Memory B cell (primary cell): ENCODE measurements around the gene TXK.
"Not testable (repeated sequence)": the region's sequence is repeated elsewhere in the genome, so short reads cannot be mapped to it uniquely, and the experiment has no call there.

Source experiments
- ATAC-seq: fragments of 150-1000 bp; cut with Tn5 transposase; 2 replicates; pipeline ENCODE4 v1.10.0; 2021; ENCODE audit warnings: low read depth, mild to moderate bottlenecking, moderate library complexity
- DNase-seq, 2 donors: peaks; one replicate each; pipeline ENCODE4 v3.0.0; 2022; ENCODE audit warnings: low spot score in 2 of 2
- H3K27ac Mint-ChIP-seq: one replicate; pipeline ENCODE4 v1.8.0; 2022; ENCODE audit warnings: mild to moderate bottlenecking, moderate library complexity, mixed read lengths
- H3K27me3 Mint-ChIP-seq: one replicate; pipeline ENCODE4 v1.8.0; 2022; ENCODE audit warnings: mixed read lengths
- H3K36me3 Mint-ChIP-seq: one replicate; pipeline ENCODE4 v1.8.0; 2022; ENCODE audit warnings: mild to moderate bottlenecking, mixed read lengths
- H3K4me1 Mint-ChIP-seq: one replicate; pipeline ENCODE4 v1.8.0; 2022; ENCODE audit warnings: mixed read lengths
- H3K4me3 Mint-ChIP-seq: one replicate; pipeline ENCODE4 v1.8.0; 2022; ENCODE audit warnings: mild to moderate bottlenecking, moderate library complexity, mixed read lengths
- H3K9me3 Mint-ChIP-seq: one replicate; pipeline ENCODE4 v1.8.0; 2022; ENCODE audit warnings: mixed read lengths

Gene TXK

GRCh38 chr4:48134081-48134480 is at the start of gene TXK:
Gene TXK, minus strand, starts transcription at chr4:48134250. Its CDS starts 80 bp downstream, at chr4:48134170.
- Mint-ChIP-seq H3K4me1 (peaks cover 12% of the 10 kb centered on the region), H3K4me3 (no peak within 1 kb of the TSS), H3K27ac (no peak within 1 kb of the TSS), H3K9me3 (no peaks in the 10 kb centered on the region), H3K36me3 (peaks cover 12% of the 10 kb centered on the region), H3K27me3 (no peaks in the 10 kb centered on the region)
- DNase-seq, result no peak
- ATAC-seq, result no peak

- ATAC-seq (no peak), DNase-seq (no peak)
- Mint-ChIP-seq H3K36me3 (peaks cover 15% of the 10 kb centered on the region), H3K4me1 (peaks cover 9% of the 10 kb centered on the region), H3K9me3 (peaks cover 8% of the 10 kb centered on the region), H3K27ac (no peak overlapping the region), H3K27me3 (no peaks in the 10 kb centered on the region), H3K4me3 (no peak overlapping the region)
Observed at GRCh38 chr4:48180234-48180633, 46.2 kb upstream of the TXK start.

- DNase-seq, result no peak
- H3K27me3 Mint-ChIP-seq, result no peaks in the 10 kb centered on the region
- peaks cover 17% of the 10 kb centered on the region for H3K36me3 Mint-ChIP-seq
- H3K9me3 Mint-ChIP-seq, result peaks cover 8% of the 10 kb centered on the region
- no peak overlapping the region for H3K27ac Mint-ChIP-seq
- H3K4me1 Mint-ChIP-seq, result peaks cover 6% of the 10 kb centered on the region
- no peak overlapping the region for H3K4me3 Mint-ChIP-seq
- no peak for ATAC-seq
Observed at GRCh38 chr4:48178931-48179330, 44.9 kb upstream of the TXK start.

- H3K36me3 Mint-ChIP-seq, result peaks cover 20% of the 10 kb centered on the region
- DNase-seq, result no peak
- no peak for ATAC-seq
- no peaks in the 10 kb centered on the region for H3K27me3 Mint-ChIP-seq
- H3K4me1 Mint-ChIP-seq, result peaks cover 6% of the 10 kb centered on the region
- H3K27ac Mint-ChIP-seq, result no peak overlapping the region
- H3K4me3 Mint-ChIP-seq, result no peak overlapping the region
- H3K9me3 Mint-ChIP-seq, result peaks cover 8% of the 10 kb centered on the region
Observed at GRCh38 chr4:48175806-48176205, 41.8 kb upstream of the TXK start.

GRCh38 chr4:48175328-48175727 is 41.3 kb upstream of the TXK start:
- ATAC-seq (no peak), DNase-seq (no peak)
- H3K36me3 Mint-ChIP-seq, result peaks cover 17% of the 10 kb centered on the region
- no peak overlapping the region for H3K27ac Mint-ChIP-seq
- peaks cover 8% of the 10 kb centered on the region for H3K9me3 Mint-ChIP-seq
- no peaks in the 10 kb centered on the region for H3K27me3 Mint-ChIP-seq
- peaks cover 6% of the 10 kb centered on the region for H3K4me1 Mint-ChIP-seq
- no peak overlapping the region for H3K4me3 Mint-ChIP-seq

- H3K4me3 Mint-ChIP-seq, result no peak overlapping the region
- H3K4me1 Mint-ChIP-seq, result peaks cover 6% of the 10 kb centered on the region
- DNase-seq (no peak), ATAC-seq (no peak)
- peaks cover 5% of the 10 kb centered on the region for H3K9me3 Mint-ChIP-seq
- H3K27me3 Mint-ChIP-seq, result no peaks in the 10 kb centered on the region
- no peak overlapping the region for H3K27ac Mint-ChIP-seq
- H3K36me3 Mint-ChIP-seq, result peaks cover 16% of the 10 kb centered on the region
Observed at GRCh38 chr4:48173056-48173991, 39.3 kb upstream of the TXK start.

- no peaks in the 10 kb centered on the region for H3K9me3 Mint-ChIP-seq
- H3K27ac Mint-ChIP-seq, result no peak overlapping the region
- H3K4me1 Mint-ChIP-seq, result peaks cover 6% of the 10 kb centered on the region
- DNase-seq, result no peak
- H3K36me3 Mint-ChIP-seq, result peaks cover 17% of the 10 kb centered on the region
- ATAC-seq, result no peak
- H3K27me3 Mint-ChIP-seq, result no peaks in the 10 kb centered on the region
- no peak overlapping the region for H3K4me3 Mint-ChIP-seq
Observed at GRCh38 chr4:48172651-48173050, 38.6 kb upstream of the TXK start.

- ATAC-seq, result no peak
- Mint-ChIP-seq H3K4me3 (no peak overlapping the region), H3K36me3 (peaks cover 32% of the 10 kb centered on the region), H3K27me3 (no peaks in the 10 kb centered on the region), H3K4me1 (peaks cover 3% of the 10 kb centered on the region), H3K9me3 (no peaks in the 10 kb centered on the region), H3K27ac (no peak overlapping the region)
- DNase-seq, result no peak
Observed at GRCh38 chr4:48169636-48170035, 35.6 kb upstream of the TXK start.

GRCh38 chr4:48167538-48168263 is 33.7 kb upstream of the TXK start:
- peaks cover 3% of the 10 kb centered on the region for H3K4me1 Mint-ChIP-seq
- H3K36me3 Mint-ChIP-seq, result peaks cover 32% of the 10 kb centered on the region
- H3K4me3 Mint-ChIP-seq, result no peak overlapping the region
- H3K9me3 Mint-ChIP-seq, result no peaks in the 10 kb centered on the region
- no peak for DNase-seq
- no peak overlapping the region for H3K27ac Mint-ChIP-seq
- no peaks in the 10 kb centered on the region for H3K27me3 Mint-ChIP-seq
- ATAC-seq, result no peak

GRCh38 chr4:48164561-48164960 is 30.5 kb upstream of the TXK start:
- not testable (repeated sequence) for H3K4me3 Mint-ChIP-seq, H3K4me1 Mint-ChIP-seq, H3K9me3 Mint-ChIP-seq, DNase-seq, H3K27me3 Mint-ChIP-seq, H3K27ac Mint-ChIP-seq, ATAC-seq
- H3K36me3 Mint-ChIP-seq, result peaks cover 41% of the 10 kb centered on the region

GRCh38 chr4:48163746-48164145 is 29.7 kb upstream of the TXK start:
- H3K27ac Mint-ChIP-seq, result no peak overlapping the region
- no peak for DNase-seq
- no peaks in the 10 kb centered on the region for H3K4me1 Mint-ChIP-seq
- no peak for ATAC-seq
- no peaks in the 10 kb centered on the region for H3K27me3 Mint-ChIP-seq
- no peak overlapping the region for H3K4me3 Mint-ChIP-seq
- peaks cover 43% of the 10 kb centered on the region for H3K36me3 Mint-ChIP-seq
- no peaks in the 10 kb centered on the region for H3K9me3 Mint-ChIP-seq

- DNase-seq, result no peak
Observed at GRCh38 chr4:48162162-48162561, 28.1 kb upstream of the TXK start.

GRCh38 chr4:48157271-48157670 is 23.2 kb upstream of the TXK start:
- no peaks in the 10 kb centered on the region for H3K27me3 Mint-ChIP-seq
- no peaks in the 10 kb centered on the region for H3K4me1 Mint-ChIP-seq
- H3K36me3 Mint-ChIP-seq, result peaks cover 58% of the 10 kb centered on the region
- H3K27ac Mint-ChIP-seq, result no peak overlapping the region
- H3K9me3 Mint-ChIP-seq, result peaks cover 11% of the 10 kb centered on the region
- DNase-seq (no peak), ATAC-seq (no peak)
- H3K4me3 Mint-ChIP-seq, result no peak overlapping the region

More at GRCh38 chr4:48162162-48162561, 28.1 kb upstream of the TXK start:
- no peaks in the 10 kb centered on the region for H3K27me3 Mint-ChIP-seq
- H3K4me1 Mint-ChIP-seq, result no peaks in the 10 kb centered on the region
- no peak overlapping the region for H3K4me3 Mint-ChIP-seq
- H3K27ac Mint-ChIP-seq, result no peak overlapping the region
- peaks cover 45% of the 10 kb centered on the region for H3K36me3 Mint-ChIP-seq
- H3K9me3 Mint-ChIP-seq, result peaks cover 5% of the 10 kb centered on the region
- ATAC-seq, result no peak

GRCh38 chr4:48156423-48156822 is 22.4 kb upstream of the TXK start:
- Mint-ChIP-seq H3K27me3 (no peaks in the 10 kb centered on the region), H3K4me1 (no peaks in the 10 kb centered on the region), H3K36me3 (peaks cover 53% of the 10 kb centered on the region), H3K27ac (no peak overlapping the region), H3K9me3 (peaks cover 11% of the 10 kb centered on the region), H3K4me3 (no peak overlapping the region)
- DNase-seq, result no peak
- ATAC-seq, result no peak
